HCT116 (cell line): Measurements from ENCODE around the gene ALDH6A1. TPM values are rescaled to one million over a fixed set of nuclear protein-coding genes. Genes with fewer than 3 reads are reported as not detected.
"Not testable (repeated sequence)": the region's sequence is repeated elsewhere in the genome, so short reads cannot be mapped to it uniquely, and the experiment has no call there.

Experiments
- ATAC-seq: fragments of 200-7000 bp; cut with Tn5 transposase; 2 replicates; pipeline ENCODE4 v1.9.1; 2020; ENCODE audit warnings: mild to moderate bottlenecking, moderate library complexity
- BruUV-seq: library from RNA; stranded (reverse); fragments of 400-500 nt; replicated peaks from 2 replicates; lab custom pipeline; 2021; lab: Mats Ljungman, UMichigan
- CTCF ChIA-PET: fragments of 300-600 bp; sonication (Branson Sonifier 250); formaldehyde crosslinking; loops from one replicate; lab custom pipeline; 2021; ENCODE audit warnings: antibody characterized with exemption; lab: Charles Lee
- POLR2A ChIA-PET: fragments of 300-600, 350-600 bp; sonication (Branson Sonifier 250); formaldehyde crosslinking; loops from one replicate; lab custom pipeline; 2021; ENCODE audit warnings: antibody characterized with exemption; lab: Charles Lee
- RAD21 ChIA-PET, 2 experiments: fragments of 300-600 bp; sonication (Branson Sonifier 250); formaldehyde crosslinking; loops; one replicate each; lab custom pipeline; 2023; ENCODE audit warnings: low total read pairs in 2 of 2; ENCODE audit not compliant: uncharacterized antibody in 2 of 2, unreplicated experiment in 2 of 2, low non-redundant PET in 1 of 2; lab: Charles Lee
- DNase-seq: peaks from one replicate; pipeline ENCODE4 v3.0.0-alpha.2; 2010; ENCODE audit warnings: low read depth, low spot score
- H2AFZ ChIP-seq: fragments of 200-600 bp; shearing (Covaris generic), sonication (generic); 2 replicates; pipeline ENCODE4 v1.6.1; 2017; ENCODE audit warnings: low read depth, mixed run types, mixed read lengths, antibody characterized with exemption, low read length; ENCODE audit not compliant: poor library complexity, severe bottlenecking
- H3K27ac ChIP-seq: 2 replicates; pipeline ENCODE4 v1.5.1; 2012; ENCODE audit warnings: low read depth, low read length
- H3K27me3 ChIP-seq: fragments of 200-600 bp; sonication (generic); 2 replicates; pipeline ENCODE4 v1.6.1; 2016; ENCODE audit warnings: mixed run types, low read length, mixed read lengths; ENCODE audit not compliant: insufficient read depth
- H3K36me3 ChIP-seq, 2 experiments: fragments of 200-500 bp in 1 of 2; fragments of 200-600 bp in 1 of 2; sonication (Bioruptor generic) in 1 of 2; sonication (generic) in 1 of 2; 2 replicates each; pipeline versions ENCODE4 v1.5.1 to v1.6.1; 2014 to 2016; ENCODE audit warnings: low read length in 2 of 2, inconsistent platforms in 1 of 2, mixed read lengths in 1 of 2, mixed run types in 1 of 2; ENCODE audit not compliant: insufficient read depth in 2 of 2, control insufficient read depth in 1 of 2
- H3K4me1 ChIP-seq, 2 experiments: fragments of 200-600 bp in 1 of 2; sonication (generic) in 1 of 2; 2 replicates each; pipeline versions ENCODE4 v1.5.1 to v1.6.1; 2012 to 2017; ENCODE audit warnings: low read length in 2 of 2, inconsistent platforms in 1 of 2, mild to moderate bottlenecking in 1 of 2, mixed read lengths in 1 of 2, mixed run types in 1 of 2, moderate library complexity in 1 of 2; ENCODE audit not compliant: insufficient read depth in 2 of 2, control insufficient read depth in 1 of 2
- H3K4me2 ChIP-seq: fragments of 200-600 bp; sonication (generic); 2 replicates; pipeline ENCODE4 v1.6.1; 2017; ENCODE audit warnings: mixed run types, low read length, mixed read lengths
- H3K4me3 ChIP-seq, 2 experiments: fragments of 200-600 bp in 1 of 2; sonication (generic) in 1 of 2; replicated peaks in 1 of 2; 2 replicates each; pipeline ENCODE4 v1.5.1; 2011 to 2016; ENCODE audit warnings: low read length in 2 of 2, control low read depth in 1 of 2, low read depth in 1 of 2, mild to moderate bottlenecking in 1 of 2, mixed read lengths in 1 of 2, mixed run types in 1 of 2
- H3K79me2 ChIP-seq: fragments of 200-600 bp; sonication (generic); 2 replicates; pipeline ENCODE4 v1.6.1; 2017; ENCODE audit warnings: mild to moderate bottlenecking, mixed run types, low read length, moderate library complexity, mixed read lengths; ENCODE audit not compliant: insufficient read depth
- H3K9ac ChIP-seq: fragments of 200-600 bp; sonication (generic); 2 replicates; pipeline ENCODE4 v1.6.1; 2016; ENCODE audit warnings: low read length, mixed read lengths
- H3K9me2 ChIP-seq: fragments of 200-600 bp; sonication (generic), shearing (Covaris generic); 2 replicates; pipeline ENCODE4 v1.6.1; 2017; ENCODE audit warnings: mixed run types, mild to moderate bottlenecking, moderate library complexity; ENCODE audit not compliant: insufficient read depth
- H3K9me3 ChIP-seq, 2 experiments: fragments of 200-500 bp in 1 of 2; fragments of 200-600 bp in 1 of 2; sonication (Bioruptor generic) in 1 of 2; sonication (generic) in 1 of 2; 2 replicates each; pipeline ENCODE4 v1.6.1; 2014 to 2017; ENCODE audit warnings: low read length in 2 of 2, mixed read lengths in 2 of 2, inconsistent platforms in 1 of 2, low read depth in 1 of 2, mild to moderate bottlenecking in 1 of 2, mixed run types in 1 of 2, moderate library complexity in 1 of 2; ENCODE audit not compliant: control insufficient read depth in 1 of 2, insufficient read depth in 1 of 2
- H4K20me1 ChIP-seq: fragments of 200-600 bp; sonication (generic), shearing (Covaris generic); 2 replicates; pipeline ENCODE4 v1.6.1; 2017; ENCODE audit warnings: mixed run types, mild to moderate bottlenecking, moderate library complexity; ENCODE audit not compliant: insufficient read depth
- ATF3 ChIP-seq: IDR thresholded peaks from 2 replicates; pipeline ENCODE4 v1.6.1; 2012
- CBX3 ChIP-seq: IDR thresholded peaks from 2 replicates; pipeline ENCODE4 v1.6.1; 2012; ENCODE audit warnings: low read depth
- CEBPB ChIP-seq: IDR thresholded peaks from 2 replicates; pipeline ENCODE4 v1.6.1; 2012; ENCODE audit warnings: low read depth
- EGR1 ChIP-seq: IDR thresholded peaks from 2 replicates; pipeline ENCODE4 v1.6.1; 2012; ENCODE audit warnings: low read depth
- ELF1 ChIP-seq: IDR thresholded peaks from 2 replicates; pipeline ENCODE4 v1.6.1; 2012; ENCODE audit warnings: low read depth, borderline replicate concordance
- EZH2 ChIP-seq: fragments of 200-600 bp; sonication (generic); IDR thresholded peaks from 2 replicates; pipeline ENCODE4 v1.6.1; 2017; ENCODE audit warnings: antibody characterized with exemption, mixed run types
- FOSL1 ChIP-seq: IDR thresholded peaks from 2 replicates; pipeline ENCODE4 v1.6.1; 2012; ENCODE audit warnings: low read depth
- RAD21 ChIP-seq: IDR thresholded peaks from 2 replicates; pipeline ENCODE4 v1.6.1; 2012; ENCODE audit warnings: low read depth, mild to moderate bottlenecking
- SIN3A ChIP-seq: IDR thresholded peaks from 2 replicates; pipeline ENCODE4 v1.6.1; 2012; ENCODE audit warnings: low read depth
- SP1 ChIP-seq: IDR thresholded peaks from 2 replicates; pipeline ENCODE4 v1.6.1; 2012; ENCODE audit warnings: low read depth
- SRF ChIP-seq: IDR thresholded peaks from 2 replicates; pipeline ENCODE4 v1.6.1; 2012; ENCODE audit warnings: low read depth
- TCF7L2 ChIP-seq: IDR thresholded peaks from 2 replicates; pipeline ENCODE4 v1.7.0; 2011; ENCODE audit warnings: borderline replicate concordance, inconsistent platforms; ENCODE audit not compliant: insufficient read depth, insufficient read length; ENCODE audit errors: extremely low read depth
- YY1 ChIP-seq: IDR thresholded peaks from 2 replicates; pipeline ENCODE4 v1.6.1; 2011; ENCODE audit warnings: low read length, low read depth, moderate library complexity, mild to moderate bottlenecking; ENCODE audit not compliant: insufficient replicate concordance; ENCODE audit errors: extremely low read depth
- ZBTB33 ChIP-seq: IDR thresholded peaks from 2 replicates; pipeline ENCODE4 v1.6.1; 2011; ENCODE audit warnings: mild to moderate bottlenecking, low read length, moderate library complexity; ENCODE audit not compliant: insufficient replicate concordance; ENCODE audit errors: extremely low read depth
- ZFX ChIP-seq: fragments of 450-650 bp; IDR thresholded peaks from 2 replicates; pipeline ENCODE4 v1.6.1; 2017
- ZNF274 ChIP-seq: fragments of 200-500 bp; sonication (Bioruptor generic); IDR thresholded peaks from 2 replicates; pipeline ENCODE4 v1.6.1; 2014; ENCODE audit warnings: mild to moderate bottlenecking, low read depth, low read length, inconsistent platforms
- intact Hi-C: fragments of 100-400 bp; cut with micrococcal nuclease; formaldehyde crosslinking; loops from 2 replicates; pipeline ENCODE4 v1.10.0; 2022
- total RNA-seq: library from RNA; stranded (reverse); gene quantifications from one replicate; pipeline ENCODE4 v1.2.1, GENCODE V29; 2021; ENCODE audit not compliant: unreplicated experiment
- TF ChIP-seq, protein P1 (sequence below): IDR thresholded peaks from 2 replicates; pipeline ENCODE4 v1.6.1; 2012
- TF ChIP-seq, protein P2 (sequence below): IDR thresholded peaks from 2 replicates; pipeline ENCODE4 v1.6.1; 2012; ENCODE audit warnings: low read depth

Gene ALDH6A1
- total RNA-seq, 1 experiment from 2014 or later: 15.6 TPM

DNA sequence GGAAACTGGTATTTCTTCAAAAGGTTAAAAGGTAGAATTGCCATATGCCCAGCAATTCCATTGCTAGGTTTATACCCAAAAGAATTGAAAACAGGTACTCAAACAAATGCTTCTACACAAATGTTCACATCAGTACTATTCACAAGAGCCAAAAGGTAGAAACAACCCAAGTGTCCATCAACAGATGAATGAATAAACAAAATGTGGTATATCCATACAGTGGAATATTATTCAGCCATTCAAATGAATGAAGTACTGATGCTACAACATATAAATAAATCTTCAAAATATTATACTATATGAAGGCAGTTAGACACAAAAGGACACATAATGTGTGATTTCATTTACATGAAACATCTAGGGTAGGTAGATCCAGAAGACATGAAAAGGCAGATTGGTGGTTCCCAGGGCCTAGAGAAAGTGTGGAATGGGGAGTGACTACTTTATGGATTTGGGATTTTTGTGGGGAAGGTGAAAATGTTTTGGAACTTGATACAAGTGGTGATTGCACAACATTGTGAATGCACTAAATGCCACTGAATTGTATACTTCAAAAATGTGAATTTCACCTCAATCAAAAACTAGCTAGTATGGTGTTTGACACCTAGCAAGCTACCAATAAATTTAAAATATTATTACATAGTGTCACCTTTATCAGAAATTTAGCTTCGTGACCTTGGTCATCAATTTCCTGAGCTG is 42.2 kb upstream of the ALDH6A1 start:
- no TSS peak for BruUV-seq
- H3K27me3 ChIP-seq: no peaks in the 10 kb centered on the region
- intact Hi-C loops: no loop called here
- no peaks in the 10 kb centered on the region for H4K20me1 ChIP-seq
- H3K9me2 ChIP-seq: no peaks in the 10 kb centered on the region
- ChIA-PET RAD21 (no interaction called here), CTCF (no interaction called here), POLR2A (no interaction called here)
- H3K4me3 ChIP-seq: no peak overlapping the region
- no peaks in the 10 kb centered on the region for H3K79me2 ChIP-seq
- no peaks in the 10 kb centered on the region for H3K4me1 ChIP-seq
- H3K36me3 ChIP-seq: no peaks in the 10 kb centered on the region
- no peak for TF ChIP-seq FOSL1
- TF ChIP-seq EGR1: no peak
- no peak for TF ChIP-seq CBX3
- no peak for TF ChIP-seq SRF
- no peak for TF ChIP-seq CEBPB
- TF ChIP-seq ZBTB33: no peak
- no peak for TF ChIP-seq ZFX
- no peak for TF ChIP-seq ZNF274
- TF ChIP-seq, protein P1, sequence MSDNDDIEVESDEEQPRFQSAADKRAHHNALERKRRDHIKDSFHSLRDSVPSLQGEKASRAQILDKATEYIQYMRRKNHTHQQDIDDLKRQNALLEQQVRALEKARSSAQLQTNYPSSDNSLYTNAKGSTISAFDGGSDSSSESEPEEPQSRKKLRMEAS: no peak
- TF ChIP-seq RAD21: no peak
- no peak for TF ChIP-seq TCF7L2
- TF ChIP-seq EZH2: no peak
- TF ChIP-seq, protein P2, sequence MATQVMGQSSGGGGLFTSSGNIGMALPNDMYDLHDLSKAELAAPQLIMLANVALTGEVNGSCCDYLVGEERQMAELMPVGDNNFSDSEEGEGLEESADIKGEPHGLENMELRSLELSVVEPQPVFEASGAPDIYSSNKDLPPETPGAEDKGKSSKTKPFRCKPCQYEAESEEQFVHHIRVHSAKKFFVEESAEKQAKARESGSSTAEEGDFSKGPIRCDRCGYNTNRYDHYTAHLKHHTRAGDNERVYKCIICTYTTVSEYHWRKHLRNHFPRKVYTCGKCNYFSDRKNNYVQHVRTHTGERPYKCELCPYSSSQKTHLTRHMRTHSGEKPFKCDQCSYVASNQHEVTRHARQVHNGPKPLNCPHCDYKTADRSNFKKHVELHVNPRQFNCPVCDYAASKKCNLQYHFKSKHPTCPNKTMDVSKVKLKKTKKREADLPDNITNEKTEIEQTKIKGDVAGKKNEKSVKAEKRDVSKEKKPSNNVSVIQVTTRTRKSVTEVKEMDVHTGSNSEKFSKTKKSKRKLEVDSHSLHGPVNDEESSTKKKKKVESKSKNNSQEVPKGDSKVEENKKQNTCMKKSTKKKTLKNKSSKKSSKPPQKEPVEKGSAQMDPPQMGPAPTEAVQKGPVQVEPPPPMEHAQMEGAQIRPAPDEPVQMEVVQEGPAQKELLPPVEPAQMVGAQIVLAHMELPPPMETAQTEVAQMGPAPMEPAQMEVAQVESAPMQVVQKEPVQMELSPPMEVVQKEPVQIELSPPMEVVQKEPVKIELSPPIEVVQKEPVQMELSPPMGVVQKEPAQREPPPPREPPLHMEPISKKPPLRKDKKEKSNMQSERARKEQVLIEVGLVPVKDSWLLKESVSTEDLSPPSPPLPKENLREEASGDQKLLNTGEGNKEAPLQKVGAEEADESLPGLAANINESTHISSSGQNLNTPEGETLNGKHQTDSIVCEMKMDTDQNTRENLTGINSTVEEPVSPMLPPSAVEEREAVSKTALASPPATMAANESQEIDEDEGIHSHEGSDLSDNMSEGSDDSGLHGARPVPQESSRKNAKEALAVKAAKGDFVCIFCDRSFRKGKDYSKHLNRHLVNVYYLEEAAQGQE: no peak
- TF ChIP-seq SIN3A: no peak
- no peak for TF ChIP-seq ELF1
- no peak for TF ChIP-seq YY1
- no peak for TF ChIP-seq ATF3
- no peak for TF ChIP-seq SP1
- DNase-seq (no peak), ATAC-seq (no peak)
- H3K9ac ChIP-seq: no peak overlapping the region
- no peak overlapping the region for H2AFZ ChIP-seq
- H3K27ac ChIP-seq: no peak overlapping the region
- H3K4me2 ChIP-seq: no peak overlapping the region
- no peaks in the 10 kb centered on the region for H3K9me3 ChIP-seq

DNA sequence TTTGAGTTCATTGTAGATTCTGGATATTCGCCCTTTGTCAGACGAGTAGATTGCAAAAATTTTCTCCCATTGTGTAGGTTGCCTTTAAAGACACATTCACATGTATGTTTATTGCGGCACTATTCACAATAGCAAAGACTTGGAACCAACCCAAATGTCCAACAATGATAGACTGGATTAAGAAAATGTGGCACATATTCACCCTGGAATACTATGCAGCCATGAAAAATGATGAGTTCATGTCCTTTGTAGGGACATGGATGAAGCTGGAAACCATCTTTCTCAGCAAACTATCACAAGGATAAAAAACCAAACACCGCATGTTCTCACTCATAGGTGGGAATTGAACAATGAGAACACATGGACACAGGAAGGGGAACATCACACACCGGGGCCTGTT is 41.2 kb upstream of the ALDH6A1 start:
- H2AFZ ChIP-seq, H3K4me3 ChIP-seq, CTCF ChIA-PET, H3K9me3 ChIP-seq, H3K4me2 ChIP-seq, H3K79me2 ChIP-seq, H4K20me1 ChIP-seq, H3K27me3 ChIP-seq, H3K9ac ChIP-seq, H3K36me3 ChIP-seq, BruUV-seq, H3K27ac ChIP-seq, RAD21 ChIA-PET, H3K4me1 ChIP-seq, POLR2A ChIA-PET, intact Hi-C loops, ATAC-seq, H3K9me2 ChIP-seq, DNase-seq: not testable (repeated sequence)
